ENCODE measurements around the gene NLGN2.

The NLGN2 gene

DNA sequence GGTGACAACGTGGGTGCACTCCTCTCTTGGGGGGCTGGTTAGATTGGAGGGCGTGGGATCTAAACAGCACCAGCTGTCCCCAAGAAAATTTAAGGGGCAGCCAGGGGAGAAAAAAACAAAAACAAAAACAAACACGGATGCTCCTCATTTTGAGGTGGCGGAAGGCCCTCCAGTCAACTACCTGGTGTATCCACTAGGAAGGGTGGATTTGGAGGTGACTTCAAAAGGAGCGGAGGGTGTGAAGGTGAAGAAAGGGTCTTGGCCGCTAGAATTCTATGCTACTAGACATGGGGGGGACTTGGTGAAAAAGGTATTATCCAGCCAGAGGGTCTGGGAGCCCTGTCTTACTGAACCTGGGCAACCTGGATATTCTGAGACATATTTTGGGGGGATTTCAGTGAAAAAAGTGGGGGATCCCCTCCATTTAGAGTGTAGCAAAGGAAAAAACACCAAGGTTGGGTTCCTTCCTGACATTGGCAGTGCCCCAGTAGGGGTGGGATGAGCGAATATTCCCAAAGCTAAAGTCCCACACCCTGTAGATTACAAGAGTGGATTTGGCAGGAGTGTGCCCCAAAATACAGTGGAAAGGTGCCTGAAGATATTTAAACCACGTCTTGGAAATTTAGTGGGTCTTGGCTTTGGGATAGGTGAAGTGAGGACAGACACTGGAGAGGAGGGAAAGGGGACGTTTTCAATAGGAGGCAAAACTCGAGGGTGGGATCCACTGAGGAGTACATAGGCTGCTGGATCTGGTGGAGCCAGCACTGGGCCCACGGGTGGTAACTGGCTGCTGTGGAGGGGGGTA, 31.2 kb downstream of the NLGN2 start:
- no peak for DNase-seq

DNA sequence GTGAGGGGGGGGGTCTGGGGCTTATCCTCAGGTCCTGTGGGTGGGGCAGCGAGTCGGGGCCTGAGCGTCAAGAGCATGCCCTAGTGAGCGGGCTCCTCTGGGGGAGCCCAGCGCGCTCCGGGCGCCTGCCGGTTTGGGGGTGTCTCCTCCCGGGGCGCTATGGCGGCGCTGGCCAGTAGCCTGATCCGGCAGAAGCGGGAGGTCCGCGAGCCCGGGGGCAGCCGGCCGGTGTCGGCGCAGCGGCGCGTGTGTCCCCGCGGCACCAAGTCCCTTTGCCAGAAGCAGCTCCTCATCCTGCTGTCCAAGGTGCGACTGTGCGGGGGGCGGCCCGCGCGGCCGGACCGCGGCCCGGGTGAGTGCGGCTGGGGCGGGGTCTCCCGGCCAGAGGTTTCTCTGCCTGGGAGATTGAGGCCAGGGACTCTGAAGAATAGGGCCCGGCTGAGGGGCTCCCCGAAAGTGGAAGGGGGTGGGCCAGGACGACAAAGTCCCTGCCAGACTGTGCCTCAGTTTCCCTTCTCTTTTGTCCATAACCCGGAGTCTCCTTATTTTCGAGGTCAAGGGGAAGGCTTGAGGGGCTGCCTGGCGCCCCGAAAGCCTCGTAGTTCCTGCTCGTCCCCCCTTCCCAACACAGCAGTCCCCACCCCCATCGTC, 31.9 kb downstream of the NLGN2 start, which contains the start of gene FGF11:
Gene FGF11 (plus strand): TSS at position 51 of the 651 bp plus-strand sequence. CDS start 109 bp downstream, at position 160.
- DNase-seq = no peak

DNA sequence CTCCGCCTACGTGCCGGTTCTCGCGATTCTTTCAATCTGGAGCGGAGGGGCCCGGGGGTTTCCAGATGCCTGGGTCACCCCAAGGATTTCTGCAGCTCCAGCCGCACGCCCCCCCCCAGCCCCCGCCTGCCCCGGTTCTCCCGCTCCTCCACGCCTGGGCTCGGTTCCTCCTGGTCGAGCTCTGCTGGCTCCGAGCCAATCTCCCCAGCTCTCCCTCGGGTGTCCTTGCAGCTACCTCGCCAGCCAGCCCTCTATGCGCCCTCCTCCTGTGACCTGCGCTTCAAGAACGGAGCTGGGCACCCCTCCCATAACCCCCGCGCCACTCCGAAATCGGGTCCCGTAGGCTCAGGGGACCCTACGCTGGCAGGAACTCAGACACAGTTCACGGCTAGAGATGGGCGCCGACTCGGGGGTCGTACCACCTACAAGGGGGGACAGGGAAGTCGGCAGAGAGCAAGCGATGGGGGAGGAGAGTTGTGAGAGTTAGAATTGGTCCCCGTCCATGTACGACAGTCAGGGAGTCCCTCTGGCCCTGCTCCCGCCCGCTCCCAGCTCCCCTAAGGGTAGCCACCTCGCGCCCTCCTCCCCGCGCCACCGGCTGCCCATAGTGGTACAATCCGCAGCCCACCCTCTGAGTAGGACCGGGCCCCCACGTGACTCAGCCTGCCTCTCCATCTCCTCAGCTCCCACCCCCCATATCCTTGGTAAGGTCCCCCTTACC, 32.6 kb downstream of the NLGN2 start:
- no peak for DNase-seq

DNA sequence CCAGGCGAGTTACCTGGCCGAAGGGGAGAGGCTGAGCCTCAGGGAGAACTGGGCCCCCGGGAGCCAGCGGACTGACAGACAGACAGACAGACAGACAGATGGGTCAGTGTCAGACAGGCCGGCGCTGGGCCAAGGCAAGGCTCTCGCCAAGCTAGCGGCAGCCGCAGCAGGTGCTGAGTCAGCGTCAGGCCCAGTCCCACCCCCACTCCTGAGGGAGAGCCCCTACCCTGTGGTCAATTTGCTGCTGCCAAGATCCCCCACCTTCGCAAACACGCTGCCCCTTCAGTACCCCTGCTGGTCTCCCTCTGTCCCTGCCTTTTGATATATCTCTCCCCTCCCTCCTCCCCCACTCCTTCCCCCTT, 33.2 kb downstream of the NLGN2 start:
- DNase-seq = no peak

DNA sequence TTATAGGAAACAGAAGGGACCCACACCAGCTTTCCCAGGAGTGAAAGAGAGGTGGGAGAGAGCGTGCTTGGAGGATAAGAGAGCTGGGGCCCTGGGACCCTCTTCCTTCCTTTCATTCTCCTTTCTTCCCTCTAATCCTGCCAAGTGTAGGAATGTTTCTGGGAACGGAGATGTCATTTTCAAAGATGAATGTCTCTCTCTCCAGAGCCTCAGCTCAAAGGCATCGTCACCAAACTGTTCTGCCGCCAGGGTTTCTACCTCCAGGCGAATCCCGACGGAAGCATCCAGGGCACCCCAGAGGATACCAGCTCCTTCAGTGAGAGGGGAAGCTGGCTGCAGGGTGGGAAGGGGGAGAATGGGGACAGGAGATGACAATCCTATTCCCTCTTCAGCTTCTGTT, 33.6 kb downstream of the NLGN2 start:
- no peak for DNase-seq

DNA sequence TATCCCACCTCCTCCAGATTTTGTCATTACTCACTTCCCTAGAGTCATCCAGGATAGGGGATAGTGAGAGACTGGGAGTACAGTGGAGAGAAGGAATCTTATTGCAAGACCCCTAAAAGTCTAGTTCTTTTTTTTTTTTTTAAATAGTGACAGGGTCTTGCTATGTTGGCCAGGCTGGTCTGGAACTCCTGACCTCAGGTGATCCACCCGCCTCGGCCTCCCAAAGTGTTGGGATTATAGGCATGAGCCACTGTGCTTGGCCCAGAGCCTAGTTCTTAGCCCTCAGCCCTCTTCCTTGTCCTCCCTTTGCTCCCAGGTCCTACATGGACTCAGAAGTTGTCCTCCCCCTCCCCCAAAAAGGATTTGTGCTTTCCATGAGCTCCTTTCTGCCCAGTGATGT, 34.5 kb downstream of the NLGN2 start:
- DNase-seq = no peak

DNA sequence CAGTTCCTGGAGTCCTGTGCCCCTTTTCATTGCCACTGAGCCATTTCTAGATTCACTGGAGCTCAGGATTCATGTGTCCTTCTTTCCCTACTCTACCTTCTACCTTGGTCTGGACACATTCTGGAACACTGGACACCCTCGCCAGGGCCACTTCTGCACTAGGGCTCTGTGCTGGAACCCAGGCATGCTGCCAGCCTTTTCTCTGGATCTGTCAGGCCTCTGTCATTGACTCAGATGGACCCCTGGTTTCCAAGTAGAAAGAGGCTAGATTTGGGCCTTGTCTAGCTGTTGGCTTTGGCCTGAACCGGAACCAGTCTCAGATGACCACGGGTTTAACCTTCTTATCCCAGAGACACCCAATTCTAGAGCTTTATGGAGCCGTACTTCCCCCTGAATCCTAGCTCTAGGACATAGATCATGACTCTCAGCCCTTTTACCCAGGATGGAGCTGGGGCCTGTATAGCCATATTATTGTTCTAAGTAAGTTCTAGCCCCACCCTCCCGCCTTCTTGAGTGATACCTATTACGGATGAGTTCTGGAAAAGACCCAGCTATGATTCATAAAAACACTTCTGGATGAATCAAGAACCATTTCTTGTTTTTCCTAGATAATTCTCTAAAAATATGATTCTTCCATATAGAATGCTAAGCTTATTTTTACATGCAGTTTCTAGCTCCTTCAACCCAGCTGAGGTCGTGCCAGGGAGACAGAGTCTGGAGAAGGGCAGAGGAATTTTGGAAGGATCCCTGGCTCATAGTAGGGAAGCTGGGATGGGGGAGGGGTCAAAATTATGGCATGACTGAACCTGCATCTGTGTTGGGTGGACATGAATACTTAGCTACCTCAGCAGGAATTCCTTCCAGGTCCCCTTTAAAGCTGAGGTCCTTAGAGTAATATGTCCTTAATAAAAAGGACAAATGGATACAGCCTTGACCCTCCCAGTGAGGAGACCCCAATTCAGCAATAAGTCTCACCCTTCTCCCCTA, 36.1 kb downstream of the NLGN2 start:
- no peak for DNase-seq

DNA sequence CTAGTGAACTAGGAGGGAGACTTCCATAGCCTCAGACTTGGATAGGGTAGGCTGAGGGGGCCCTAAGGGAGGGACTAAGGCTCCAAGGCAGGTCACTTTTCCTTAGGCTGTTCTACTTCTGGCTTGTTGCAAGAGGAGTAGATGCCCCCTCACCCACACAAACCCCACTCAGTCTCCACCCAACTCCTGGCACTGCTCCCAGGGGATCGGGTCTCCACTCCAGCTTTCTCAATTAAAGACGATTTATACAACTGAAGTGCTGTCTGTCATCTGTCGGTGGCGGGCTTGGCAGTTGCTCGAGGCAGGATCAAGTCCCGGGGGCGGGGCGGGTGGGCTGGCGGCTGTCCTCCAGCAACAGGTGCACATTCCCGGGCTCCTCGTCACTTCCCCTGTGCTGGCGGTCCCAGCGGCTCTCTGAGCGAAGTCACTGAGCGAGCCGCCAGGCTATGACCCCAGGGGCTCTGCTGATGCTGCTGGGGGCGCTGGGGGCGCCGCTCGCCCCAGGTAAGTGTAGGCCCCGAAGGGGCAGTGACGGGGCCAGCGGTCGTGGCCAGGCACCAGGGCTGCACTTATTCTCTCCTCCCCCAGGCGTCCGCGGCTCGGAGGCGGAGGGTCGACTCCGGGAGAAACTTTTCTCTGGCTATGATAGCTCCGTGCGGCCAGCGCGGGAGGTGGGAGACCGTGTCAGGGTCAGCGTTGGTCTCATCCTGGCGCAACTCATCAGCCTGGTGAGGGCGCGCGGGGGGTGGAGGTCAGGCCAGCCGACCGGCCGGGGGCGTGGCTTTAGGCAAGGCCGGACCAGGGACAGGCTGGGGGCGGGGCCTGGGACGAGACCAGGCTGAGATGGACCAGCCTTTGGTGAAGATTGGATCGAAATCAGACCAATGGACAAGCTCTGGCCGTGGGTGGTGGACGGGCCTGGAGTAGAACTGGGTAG, 37.3 kb downstream of the NLGN2 start, which contains the start of gene CHRNB1:
Gene CHRNB1 (plus strand): TSS at position 380 of the 937 bp plus-strand sequence. CDS start 67 bp downstream, at position 447.
- DNase-seq = no peak

DNA sequence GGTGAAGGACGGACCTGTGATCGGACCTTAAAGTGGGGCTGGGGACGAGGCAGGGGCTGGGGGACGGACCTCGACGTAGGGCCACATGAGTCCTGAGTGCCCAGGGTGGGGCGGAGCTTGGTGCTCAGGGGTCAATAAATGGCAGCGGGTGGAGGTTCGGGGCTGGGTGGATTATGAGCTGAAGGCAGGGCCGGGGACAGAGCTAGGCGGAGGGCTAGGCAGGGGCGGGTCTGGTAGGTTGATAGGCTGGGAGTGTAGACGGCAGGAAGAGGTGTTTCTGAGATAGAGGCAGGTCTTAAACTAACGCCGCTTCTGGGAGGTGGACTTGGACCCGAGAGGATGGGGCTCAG, 37.9 kb downstream of the NLGN2 start:
- no peak for DNase-seq

DNA sequence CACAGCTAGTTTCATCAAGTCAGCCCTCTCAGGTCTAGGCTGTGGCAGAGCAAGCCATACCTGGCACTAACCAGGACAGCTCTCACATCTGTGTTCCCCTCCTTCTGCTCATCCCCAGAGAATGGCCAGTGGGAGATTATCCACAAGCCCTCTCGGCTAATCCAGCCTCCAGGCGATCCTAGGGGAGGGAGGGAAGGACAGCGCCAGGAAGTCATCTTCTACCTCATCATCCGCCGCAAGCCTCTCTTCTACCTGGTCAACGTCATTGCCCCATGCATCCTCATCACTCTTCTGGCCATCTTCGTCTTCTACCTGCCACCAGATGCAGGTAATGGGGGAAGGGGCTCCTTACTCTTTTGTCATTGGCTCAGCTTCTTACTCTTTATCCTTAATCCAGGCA, 40.8 kb downstream of the NLGN2 start:
- no peak for DNase-seq

DNA sequence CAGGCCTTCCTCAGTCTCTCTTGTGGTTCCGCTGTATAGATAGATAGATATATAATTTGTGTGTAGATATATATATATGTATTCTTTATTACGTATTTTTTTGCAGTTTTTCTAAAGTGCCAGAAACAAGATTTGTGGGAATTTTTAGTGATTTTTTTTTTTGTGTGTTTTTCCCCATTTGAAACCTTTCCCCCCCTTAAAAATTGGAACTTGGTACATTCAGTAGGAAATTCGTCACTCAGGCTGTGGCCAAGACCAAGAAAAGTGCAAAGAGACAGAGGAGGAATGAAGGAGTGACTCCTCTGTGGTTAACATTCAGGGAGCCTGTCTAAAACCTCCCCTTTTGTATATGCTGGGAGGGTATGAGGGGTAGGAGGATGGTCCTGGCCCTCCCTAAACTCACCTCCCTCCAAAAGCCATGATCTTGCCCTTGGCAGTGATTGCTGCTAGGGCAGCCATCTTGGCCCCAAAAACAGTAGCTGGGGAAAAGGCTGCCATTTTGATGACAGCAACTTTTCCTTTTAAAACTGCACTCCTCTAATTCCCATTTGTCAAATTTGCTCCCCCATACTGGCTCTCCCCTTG, 52.4 kb downstream of the NLGN2 start:
- DNase-seq = no peak

DNA sequence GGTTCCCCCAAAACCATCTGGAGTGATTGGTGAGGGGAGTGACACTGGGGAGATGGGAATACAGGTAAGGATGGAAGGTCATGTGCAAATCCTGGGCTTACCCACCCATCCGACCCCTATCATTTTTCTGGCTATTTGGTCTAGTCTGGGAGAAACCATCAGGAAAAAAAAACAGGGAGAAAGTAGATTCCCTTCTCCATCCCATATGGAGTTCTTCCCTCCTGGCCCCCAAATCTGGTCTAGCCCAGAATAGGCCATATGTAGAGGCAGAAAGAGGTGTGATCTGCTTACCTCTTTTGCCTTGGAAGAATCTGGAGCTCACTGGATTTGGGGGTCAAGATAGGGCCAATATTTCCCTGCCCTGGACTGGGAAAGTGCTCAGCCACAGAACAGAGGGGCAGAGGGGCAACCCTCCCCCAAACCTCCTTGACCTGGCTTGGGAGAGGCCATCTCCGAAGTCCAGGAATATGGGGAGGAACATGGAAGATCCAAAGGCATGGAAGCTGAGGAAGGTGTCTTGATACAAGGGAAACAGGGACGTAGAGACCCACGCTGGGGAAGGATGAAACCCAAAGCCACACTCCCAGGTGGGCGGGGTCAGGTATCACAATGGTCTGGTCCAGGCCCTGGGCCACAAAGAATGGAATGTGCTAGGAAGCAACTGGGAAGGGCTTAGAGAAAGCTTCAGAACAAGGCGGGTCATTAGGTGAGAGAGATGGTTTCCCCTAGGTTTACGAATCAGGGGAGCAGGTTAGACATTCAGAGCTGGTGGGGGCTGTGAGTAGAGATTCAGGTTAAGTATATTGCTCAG, 53.4 kb downstream of the NLGN2 start:
- DNase-seq = no peak

DNA sequence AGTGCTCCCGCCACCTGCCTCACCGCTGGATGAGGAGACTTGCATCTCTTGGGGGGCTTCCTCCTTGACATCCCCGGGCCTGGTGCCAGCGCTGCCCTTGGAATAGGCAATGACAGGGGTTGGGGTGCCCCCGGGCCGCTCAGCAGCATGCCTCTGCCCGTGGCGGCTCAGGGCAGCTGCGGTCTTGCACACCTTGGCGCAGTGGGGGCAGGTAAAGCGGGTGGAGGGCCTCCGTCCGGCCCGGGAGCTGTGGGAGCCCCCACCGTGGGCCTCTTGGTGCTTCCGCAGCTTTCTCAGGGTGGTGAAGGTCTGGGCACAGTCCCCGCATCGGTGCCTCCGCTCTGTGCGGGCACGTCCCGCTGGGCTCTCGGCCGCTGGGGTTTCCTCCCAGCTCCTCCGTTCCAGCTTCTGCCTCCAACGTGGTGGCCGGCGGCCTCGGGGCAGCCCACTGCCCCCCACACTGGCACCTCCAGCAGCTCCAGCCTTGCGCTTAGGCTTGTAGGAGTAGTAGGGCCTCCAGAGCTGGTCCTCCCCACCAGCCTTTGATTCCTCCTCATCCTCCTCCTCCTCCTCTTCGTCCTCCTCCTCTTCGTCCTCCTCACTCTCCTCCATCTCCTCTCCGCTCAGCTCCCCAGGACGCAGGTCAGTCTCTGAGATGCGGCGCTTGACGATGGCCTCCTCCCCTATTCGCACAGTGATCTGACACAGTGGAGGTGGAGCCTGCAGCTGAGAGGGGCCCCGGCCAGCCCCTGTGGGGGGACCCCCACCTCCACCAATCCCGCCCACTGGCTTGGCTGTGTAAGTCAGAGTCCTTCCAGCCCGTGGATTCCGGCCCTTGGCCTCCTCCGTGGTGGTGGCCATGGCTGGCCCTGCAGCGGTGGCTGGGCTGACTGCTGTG, 55.1 kb downstream of the NLGN2 start:
- DNase-seq = no peak

DNA sequence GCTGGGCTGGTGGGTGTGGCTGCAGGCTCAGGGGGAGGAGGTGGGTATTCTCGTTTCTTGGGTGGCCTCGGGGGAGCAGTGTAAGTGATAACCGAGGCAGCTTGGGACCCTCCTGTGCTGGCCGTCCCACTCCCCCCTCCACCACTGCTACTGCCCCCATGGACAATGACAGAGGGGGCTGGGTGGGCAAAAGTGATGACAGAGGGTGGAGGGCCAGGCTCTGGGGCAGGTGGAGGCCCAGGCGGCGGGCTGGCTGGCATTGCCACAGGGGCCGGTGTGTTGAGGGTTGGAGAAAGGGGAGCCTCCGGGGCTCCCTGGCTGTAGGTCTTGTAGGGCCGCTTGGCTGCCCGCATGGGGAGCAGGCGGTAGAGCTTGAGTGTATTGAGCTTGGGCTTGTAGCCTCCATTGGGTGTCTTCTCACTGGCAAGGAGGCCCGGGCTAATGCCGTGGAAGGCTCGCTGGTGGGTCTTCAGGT, 55.8 kb downstream of the NLGN2 start:
- DNase-seq = no peak

DNA sequence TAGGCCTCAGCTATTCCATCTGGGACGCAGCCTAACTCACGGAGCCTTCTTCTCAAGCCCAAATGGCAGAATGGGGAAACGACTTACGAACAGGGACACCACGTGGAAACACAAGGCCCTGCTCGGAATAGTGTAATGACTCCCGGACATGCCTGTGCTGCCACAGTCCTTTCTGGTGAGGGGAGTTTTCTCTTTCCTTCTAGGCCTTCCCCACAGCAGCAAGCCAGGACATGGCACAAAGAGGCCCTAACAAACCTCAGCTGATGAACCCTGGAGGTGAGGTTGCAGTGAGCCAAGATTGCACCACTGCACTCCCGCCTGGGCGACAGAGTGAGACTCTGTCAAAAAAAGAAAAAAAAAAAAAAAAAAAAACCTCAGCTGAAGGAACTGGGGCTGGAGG, 56.4 kb downstream of the NLGN2 start:
- no peak for DNase-seq

DNA sequence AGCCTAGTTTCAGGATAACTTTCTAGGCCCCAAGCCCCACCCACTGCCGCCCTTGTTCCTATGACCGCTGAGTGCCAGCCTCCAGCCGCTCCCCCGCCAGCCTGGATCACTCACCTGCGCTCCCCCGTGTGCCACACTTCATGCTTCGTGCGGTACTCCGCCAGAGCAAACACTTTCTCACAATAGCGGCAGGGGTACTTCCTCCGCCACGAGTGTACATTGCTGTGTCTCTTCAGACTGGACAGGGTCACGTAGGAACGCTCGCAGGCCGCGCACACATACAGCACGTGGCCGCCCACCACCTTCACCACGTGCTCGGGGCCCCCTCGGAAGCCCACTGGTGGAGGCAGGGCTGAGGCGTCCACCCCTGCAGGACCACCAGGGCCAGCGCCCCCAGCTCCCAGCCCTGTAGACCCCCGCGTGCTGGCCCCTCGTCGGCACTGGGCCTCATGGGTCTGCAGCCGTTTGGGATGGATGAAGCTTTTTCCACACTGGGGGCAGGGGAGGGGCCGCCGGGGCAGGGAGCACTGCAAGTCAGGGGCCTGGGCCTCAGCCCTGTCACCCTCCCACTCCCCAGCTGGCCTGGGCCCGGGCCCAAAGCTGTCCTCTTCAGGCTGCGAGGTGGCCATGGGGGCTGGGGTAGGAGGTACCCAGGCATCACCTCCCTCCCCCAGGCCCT, 58.1 kb downstream of the NLGN2 start:
- no peak for DNase-seq

DNA sequence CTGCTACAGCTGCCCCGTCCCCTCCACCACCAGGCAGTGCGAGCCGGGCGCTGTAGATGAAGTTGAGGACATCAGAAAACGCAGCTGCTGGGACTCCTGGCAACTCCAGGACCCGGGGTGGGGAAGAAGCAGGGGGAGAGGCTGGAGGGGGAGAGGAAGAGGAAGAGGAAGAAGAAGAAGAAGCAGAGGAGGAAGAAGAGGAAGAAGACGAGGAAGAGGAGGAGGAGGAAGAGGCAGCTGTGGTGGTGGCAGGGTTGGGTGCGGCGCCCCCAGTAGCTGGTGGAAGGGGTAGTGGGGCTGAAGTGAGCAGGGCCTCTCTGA, 58.6 kb downstream of the NLGN2 start:
- DNase-seq = no peak

DNA sequence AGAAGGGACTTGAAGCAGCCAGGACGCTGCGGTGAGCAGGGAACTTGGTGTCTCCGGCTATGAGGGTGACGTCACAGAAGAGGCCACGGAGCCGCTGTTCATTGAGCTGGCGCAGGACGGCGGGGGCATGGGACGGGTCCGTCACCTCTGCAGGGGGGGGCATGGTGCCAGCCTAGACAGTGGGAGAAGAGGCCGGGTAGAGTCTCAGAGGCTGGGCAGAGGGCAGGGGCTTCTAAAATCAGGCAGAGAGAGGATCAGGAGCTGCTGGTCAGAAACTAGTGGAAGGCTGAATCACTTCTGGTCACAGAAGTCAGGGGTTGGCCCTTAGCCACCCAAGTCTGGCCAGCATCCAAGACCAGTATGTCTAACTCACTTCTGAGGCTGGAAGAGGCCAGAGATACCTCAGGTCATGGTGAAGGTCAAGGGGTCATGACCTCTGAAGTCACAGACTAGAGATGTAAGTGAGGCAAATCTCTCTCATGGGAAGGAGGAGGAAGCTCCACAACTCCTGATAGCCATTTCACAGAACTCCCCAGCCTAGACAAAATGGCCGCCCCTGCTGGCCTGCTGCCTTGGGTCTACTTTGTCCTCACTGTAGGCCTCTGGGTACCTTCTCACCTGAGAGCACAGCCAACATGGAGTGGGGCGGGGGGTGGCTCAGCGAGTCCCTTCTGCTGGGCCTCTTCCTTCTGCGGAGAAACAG, 59.1 kb downstream of the NLGN2 start:
- no peak for DNase-seq

All from GDM1 (cell line).